Skeletal muscle tissue (tissue), 4 donors: ENCODE measurements around the gene ALPI. TPM values are rescaled to one million over a fixed set of nuclear protein-coding genes. Genes with fewer than 3 reads are reported as not detected.
"Not testable (repeated sequence)": the region's sequence is repeated elsewhere in the genome, so short reads cannot be mapped to it uniquely, and the experiment has no call there.

Experiments used
- H3K27ac ChIP-seq: one replicate; pipeline ENCODE4 v1.7.0; 2013; ENCODE audit warnings: mild to moderate bottlenecking, low read depth, low read length, inconsistent platforms
- H3K27me3 ChIP-seq, 3 donors: one replicate each; pipeline ENCODE4 v1.7.0; 2013; ENCODE audit warnings: low read length in 3 of 3; ENCODE audit not compliant: control insufficient read depth in 3 of 3, insufficient read depth in 3 of 3
- H3K36me3 ChIP-seq, 3 donors: one replicate each; pipeline ENCODE4 v1.7.0; 2013; ENCODE audit warnings: low read length in 3 of 3; ENCODE audit not compliant: control insufficient read depth in 3 of 3, insufficient read depth in 3 of 3
- H3K4me1 ChIP-seq, 3 donors: one replicate each; pipeline ENCODE4 v1.7.0; 2013; ENCODE audit warnings: low read length in 3 of 3, mild to moderate bottlenecking in 3 of 3; ENCODE audit not compliant: control insufficient read depth in 3 of 3, insufficient read depth in 3 of 3
- H3K4me3 ChIP-seq, 3 donors: one replicate each; pipeline ENCODE4 v1.7.0; 2013; ENCODE audit warnings: low read length in 3 of 3
- H3K9ac ChIP-seq, 3 donors: one replicate each; pipeline ENCODE4 v1.7.0; 2013; ENCODE audit warnings: low read length in 3 of 3, mild to moderate bottlenecking in 3 of 3, moderate library complexity in 2 of 3, low read depth in 1 of 3
- H3K9me3 ChIP-seq, 3 donors: one replicate each; pipeline ENCODE4 v1.7.0; 2013; ENCODE audit warnings: low read length in 3 of 3; ENCODE audit not compliant: control insufficient read depth in 3 of 3
- total RNA-seq: library from RNA; depleted of rRNA; stranded (reverse); fragments of >200 nt; gene quantifications from one replicate; pipeline ENCODE4 v1.2.3, GENCODE V29; 2014
- donor health status: Osteomylitis.

The ALPI gene
- total RNA-seq, 1 donor from 2014 or later, result not detected

GRCh38 chr2:232441922-232442321, 14.0 kb upstream of the ALPI start:
- peaks cover 4 to 22% (median 15%) of the 10 kb centered on the region in 3 donors for H3K4me1 ChIP-seq
- H3K36me3 ChIP-seq, H3K9ac ChIP-seq, H3K9me3 ChIP-seq, H3K27ac ChIP-seq, H3K4me3 ChIP-seq: not testable (repeated sequence)
- H3K27me3 ChIP-seq, result peaks cover 0 to 11% (median 3%) of the 10 kb centered on the region in 3 donors

- H3K27ac ChIP-seq, H3K4me3 ChIP-seq, H3K27me3 ChIP-seq, H3K36me3 ChIP-seq, H3K9me3 ChIP-seq: not testable (repeated sequence)
- peak overlapping the region in 1 of 3 donors; percentile 25 for H3K9ac ChIP-seq
- peaks cover 4 to 22% (median 15%) of the 10 kb centered on the region in 3 donors for H3K4me1 ChIP-seq
Measured at GRCh38 chr2:232442431-232442830, 13.5 kb upstream of the ALPI start.

- not testable (repeated sequence) for H3K4me3 ChIP-seq, H3K27me3 ChIP-seq, H3K36me3 ChIP-seq, H3K27ac ChIP-seq, H3K9me3 ChIP-seq
- Histone ChIP-seq H3K4me1 (peaks cover 4 to 25% (median 15%) of the 10 kb centered on the region in 3 donors), H3K9ac (peak overlapping the region in 1 of 3 donors; percentile 45)
Measured at GRCh38 chr2:232443047-232443446, 12.9 kb upstream of the ALPI start.

- H3K27ac ChIP-seq, H3K9me3 ChIP-seq, H3K36me3 ChIP-seq, H3K4me3 ChIP-seq, H3K27me3 ChIP-seq: not testable (repeated sequence)
- Histone ChIP-seq H3K4me1 (peaks cover 4 to 29% (median 15%) of the 10 kb centered on the region in 3 donors), H3K9ac (peak overlapping the region in 1 of 3 donors; percentile 66)
Measured at GRCh38 chr2:232443669-232444408, 12.1 kb upstream of the ALPI start.

GRCh38 chr2:232444409-232445148, 11.4 kb upstream of the ALPI start:
- peak overlapping the region in 1 of 3 donors; percentile 66 for H3K9ac ChIP-seq
- no peaks in the 10 kb centered on the region for H3K36me3 ChIP-seq
- H3K27me3 ChIP-seq, result peaks cover 0 to 3% (median 0%) of the 10 kb centered on the region in 3 donors
- peaks cover 4 to 29% (median 15%) of the 10 kb centered on the region in 3 donors for H3K4me1 ChIP-seq
- no peak overlapping the region for H3K4me3 ChIP-seq
- no peak overlapping the region for H3K27ac ChIP-seq
- no peaks in the 10 kb centered on the region for H3K9me3 ChIP-seq

- not testable (repeated sequence) for H3K36me3 ChIP-seq, H3K9me3 ChIP-seq, H3K27ac ChIP-seq, H3K4me3 ChIP-seq, H3K9ac ChIP-seq, H3K27me3 ChIP-seq
- H3K4me1 ChIP-seq, result peaks cover 4 to 25% (median 11%) of the 10 kb centered on the region in 3 donors
Measured at GRCh38 chr2:232445149-232445885, 10.6 kb upstream of the ALPI start.

GRCh38 chr2:232446266-232446777, 9.6 kb upstream of the ALPI start:
- not testable (repeated sequence) for H3K36me3 ChIP-seq, H3K27ac ChIP-seq, H3K4me3 ChIP-seq, H3K27me3 ChIP-seq, H3K9me3 ChIP-seq
- H3K9ac ChIP-seq, result peak overlapping the region in 1 of 3 donors; percentile 40
- H3K4me1 ChIP-seq, result peaks cover 4 to 22% (median 11%) of the 10 kb centered on the region in 3 donors

GRCh38 chr2:232447091-232447620, 8.8 kb upstream of the ALPI start:
- Histone ChIP-seq H3K27me3 (peaks cover 0 to 3% (median 0%) of the 10 kb centered on the region in 3 donors), H3K9me3 (no peaks in the 10 kb centered on the region), H3K36me3 (no peaks in the 10 kb centered on the region), H3K4me3 (no peak overlapping the region), H3K4me1 (peaks cover 4 to 22% (median 11%) of the 10 kb centered on the region in 3 donors), H3K27ac (no peak overlapping the region), H3K9ac (no peak overlapping the region)

- no peak overlapping the region for H3K27ac ChIP-seq
- H3K4me1 ChIP-seq, result peaks cover 4 to 19% (median 11%) of the 10 kb centered on the region in 3 donors
- no peak overlapping the region for H3K9ac ChIP-seq
- peaks cover 0 to 3% (median 0%) of the 10 kb centered on the region in 3 donors for H3K27me3 ChIP-seq
- no peaks in the 10 kb centered on the region for H3K9me3 ChIP-seq
- H3K36me3 ChIP-seq, result no peaks in the 10 kb centered on the region
- H3K4me3 ChIP-seq, result no peak overlapping the region
Measured at GRCh38 chr2:232447638-232448303, 8.2 kb upstream of the ALPI start.
